NB4 (cell line): ENCODE results near the gene HNMT.

Source experiments
- CTCF ChIP-seq: IDR thresholded peaks from one replicate; pipeline ENCODE4 v1.5.1; 2012; ENCODE audit warnings: low read depth, low read length
- MAX ChIP-seq: IDR thresholded peaks from 2 replicates; pipeline ENCODE4 v1.6.1; 2011; ENCODE audit warnings: low read depth, low read length
- MYC ChIP-seq: IDR thresholded peaks from 2 replicates; pipeline ENCODE4 v1.6.1; 2011; ENCODE audit warnings: low read depth, low read length
- POLR2A ChIP-seq: IDR thresholded peaks from 2 replicates; pipeline ENCODE4 v1.6.1; 2011; ENCODE audit warnings: mild to moderate bottlenecking; ENCODE audit not compliant: insufficient read length; ENCODE audit errors: extremely low read depth

- TF ChIP-seq CTCF: no peak
- no peak for TF ChIP-seq MAX
- no peak for TF ChIP-seq POLR2A
- TF ChIP-seq MYC: no peak
Measured at GRCh38 chr2:137963535-137964065, 673 bp upstream of the HNMT start.
